Esophagus muscularis mucosa (tissue), 4 donors: ENCODE measurements around the gene GPX3. TPM values are rescaled to one million over a fixed set of nuclear protein-coding genes. Genes with fewer than 3 reads are reported as not detected.

Source experiments
- DNase-seq: peaks from one replicate; pipeline ENCODE4 v3.0.0-alpha.2; 2017; ENCODE audit errors: extremely low spot score
- H3K27ac ChIP-seq, 4 donors: fragments of 200-600 bp; sonication (generic); replicated peaks in 1 of 4; 1 replicate in 3 of 4; 2 replicates in 1 of 4; pipeline ENCODE4 v1.5.1; 2016 to 2019; ENCODE audit warnings: mild to moderate bottlenecking in 1 of 4
- H3K27me3 ChIP-seq, 4 donors: fragments of 200-600 bp; sonication (generic); one replicate each; pipeline versions ENCODE4 v1.5.1 to v1.6.0; 2016 to 2019
- H3K36me3 ChIP-seq, 4 donors: fragments of 200-600 bp; sonication (generic); one replicate each; pipeline ENCODE4 v1.5.1; 2016 to 2019
- H3K4me1 ChIP-seq, 4 donors: fragments of 200-600 bp; sonication (generic); one replicate each; pipeline ENCODE4 v1.5.1; 2016 to 2019
- H3K4me3 ChIP-seq, 4 donors: fragments of 200-600 bp; sonication (generic); 1 replicate in 2 of 4; 2 replicates in 2 of 4; pipeline ENCODE4 v1.5.1; 2016 to 2019; ENCODE audit warnings: mild to moderate bottlenecking in 4 of 4, moderate library complexity in 1 of 4
- H3K9me3 ChIP-seq, 4 donors: fragments of 200-600 bp; sonication (generic); 1 replicate in 3 of 4; 2 replicates in 1 of 4; pipeline ENCODE4 v1.5.1; 2016 to 2019
- CTCF ChIP-seq, 3 experiments: fragments of 200-600 bp in 2 of 3; fragments of 450-650 bp in 1 of 3; sonication (generic) in 2 of 3; IDR thresholded peaks; one replicate each; pipeline ENCODE4 v1.5.1; 2017 to 2019; ENCODE audit warnings: antibody characterized with exemption in 3 of 3, mild to moderate bottlenecking in 2 of 3, moderate library complexity in 1 of 3
- EP300 ChIP-seq: sonication (generic); formaldehyde crosslinking; IDR thresholded peaks from one replicate; pipeline ENCODE4 v1.6.1; 2017; ENCODE audit warnings: antibody characterized with exemption
- POLR2A ChIP-seq: fragments of 450-650 bp; IDR thresholded peaks from one replicate; pipeline ENCODE4 v1.6.1; 2017; ENCODE audit warnings: antibody characterized with exemption, moderate library complexity, mild to moderate bottlenecking, low read depth
- POLR2AphosphoS5 ChIP-seq, 2 donors: sonication (generic); formaldehyde crosslinking; IDR thresholded peaks; one replicate each; pipeline ENCODE4 v1.6.1; 2017; ENCODE audit warnings: antibody characterized with exemption in 2 of 2
- WGBS: methylation state at CpG from one replicate; pipeline ENCODE4 v1.1.5; 2018; 5-methylcytosine and 5-hydroxymethylcytosine counted together
- intact Hi-C: fragments of 100-400 bp; cut with DNase I; formaldehyde crosslinking; loops from one replicate; pipeline ENCODE4 v1.15.1; 2023
- total RNA-seq, 4 donors: library from RNA; depleted of rRNA; stranded (reverse); fragments of >200 nt; gene quantifications; one replicate each; pipeline versions ENCODE4 v1.1.0 to v1.2.1, GENCODE V29; 2016

Gene GPX3
- total RNA-seq, 4 donors from 2014 or later, result 1,165 to 3,724 (median 1,939) TPM

- peaks cover 31 to 97% (median 82%) of the 10 kb centered on the region in 4 donors for H3K36me3 ChIP-seq
Measured at GRCh38 chr5:151027961-151028479, 7.6 kb downstream of the GPX3 start.

GRCh38 chr5:151028717-151029116, 8.3 kb downstream of the GPX3 start:
- WGBS, result 90% methylated on average over 6 of the region's 8 CpGs
- Histone ChIP-seq H3K36me3 (peaks cover 37 to 99% (median 89%) of the 10 kb centered on the region in 4 donors), H3K4me1 (peaks cover 48 to 74% (median 66%) of the 10 kb centered on the region in 4 donors), H3K9me3 (no peaks in the 10 kb centered on the region), H3K27me3 (no peaks in the 10 kb centered on the region), H3K4me3 (no peak overlapping the region), H3K27ac (peak overlapping the region in 3 of 4 donors; percentile 55 to 86 (median 70))
- TF ChIP-seq POLR2AphosphoS5 (IDR thresholded peaks at IDR 0.05) (peak in 1 of 2 donors; percentile 73), EP300 (no peak), CTCF (IDR thresholded peaks at IDR 0.05) (no peak), POLR2A (no peak)
- no peak for DNase-seq
- intact Hi-C loops, result no loop called here

More at GRCh38 chr5:151027961-151028479, 7.6 kb downstream of the GPX3 start:
- no peaks in the 10 kb centered on the region for H3K27me3 ChIP-seq
- peaks cover 55 to 81% (median 73%) of the 10 kb centered on the region in 4 donors for H3K4me1 ChIP-seq
- intact Hi-C loops, result no loop called here
- no peak overlapping the region for H3K4me3 ChIP-seq
- peak overlapping the region in 3 of 4 donors; percentile 64 to 86 (median 85) for H3K27ac ChIP-seq
- WGBS, result 92% methylated on average over 11 of the region's 11 CpGs
- TF ChIP-seq POLR2A (no peak), CTCF (IDR thresholded peaks at IDR 0.05) (no peak), EP300 (no peak), POLR2AphosphoS5 (IDR thresholded peaks at IDR 0.05) (peak in 1 of 2 donors; percentile 55)
- H3K9me3 ChIP-seq, result no peaks in the 10 kb centered on the region
- DNase-seq, result no peak

GRCh38 chr5:151029179-151030055, 9.0 kb downstream of the GPX3 start:
- H3K27ac ChIP-seq, result peak overlapping the region; percentile 55 to 86 (median 64)
- no peaks in the 10 kb centered on the region for H3K9me3 ChIP-seq
- DNase-seq, result no peak
- H3K27me3 ChIP-seq, result no peaks in the 10 kb centered on the region
- peaks cover 41 to 67% (median 59%) of the 10 kb centered on the region in 4 donors for H3K4me1 ChIP-seq
- 89% methylated on average over 9 of the region's 9 CpGs for WGBS
- TF ChIP-seq POLR2AphosphoS5 (IDR thresholded peaks at IDR 0.05), result peak in 1 of 2 donors; percentile 74
- no peak for TF ChIP-seq EP300
- intact Hi-C loops, result no loop called here
- H3K4me3 ChIP-seq, result no peak overlapping the region
- peaks cover 44 to 99% (median 93%) of the 10 kb centered on the region in 4 donors for H3K36me3 ChIP-seq

GRCh38 chr5:151030056-151030336, 9.6 kb downstream of the GPX3 start:
- no peaks in the 10 kb centered on the region for H3K27me3 ChIP-seq
- H3K9me3 ChIP-seq, result no peaks in the 10 kb centered on the region
- no peak overlapping the region for H3K4me3 ChIP-seq
- TF ChIP-seq POLR2AphosphoS5 (IDR thresholded peaks at IDR 0.05) (peak in 1 of 2 donors; percentile 43), POLR2A (no peak), EP300 (no peak), CTCF (IDR thresholded peaks at IDR 0.05) (no peak)
- WGBS, result 94% methylated on average over 4 of the region's 5 CpGs
- peaks cover 50 to 99% (median 96%) of the 10 kb centered on the region in 4 donors for H3K36me3 ChIP-seq
- DNase-seq, result no peak
- peaks cover 35 to 61% (median 53%) of the 10 kb centered on the region in 4 donors for H3K4me1 ChIP-seq
- intact Hi-C loops, result no loop called here
- H3K27ac ChIP-seq, result peak overlapping the region; percentile 55 to 86 (median 64)

GRCh38 chr5:151030379-151030778, 10.0 kb downstream of the GPX3 start:
- Histone ChIP-seq H3K4me3 (no peak overlapping the region), H3K27ac (peak overlapping the region; percentile 55 to 86 (median 64)), H3K27me3 (no peaks in the 10 kb centered on the region), H3K9me3 (no peaks in the 10 kb centered on the region), H3K36me3 (peaks cover 51 to 99% (median 96%) of the 10 kb centered on the region in 4 donors), H3K4me1 (peaks cover 31 to 57% (median 49%) of the 10 kb centered on the region in 4 donors)
- intact Hi-C loops, result no loop called here
- 69% methylated on average over 4 of the region's 4 CpGs for WGBS
- TF ChIP-seq POLR2AphosphoS5 (IDR thresholded peaks at IDR 0.05) (peak; percentile 57 to 74), EP300 (no peak)
- no peak for DNase-seq
